Right lobe of liver (tissue), 4 donors: Measurements from ENCODE around the gene FLNA.

Experiments
- POLR2A ChIP-seq: fragments of 450-650 bp; IDR thresholded peaks from one replicate; pipeline ENCODE4 v1.6.1; 2017; ENCODE audit warnings: antibody characterized with exemption, mild to moderate bottlenecking
- TF ChIP-seq, protein P1 (sequence below), 4 donors: fragments of 200-600 bp in 3 of 4; fragments of 450-650 bp in 1 of 4; IDR thresholded peaks; one replicate each; pipeline versions ENCODE4 v1.5.1 to v1.8.0; 2016 to 2022; ENCODE audit warnings: antibody characterized with exemption in 4 of 4, mild to moderate bottlenecking in 2 of 4
- donor health status: DM: no; HTN: no; CAD: no.
- donor health status: DM: no; HTN: no; CAD: no.
- donor health status: DM: no; HTN: yes; CAD: no.

DNA sequence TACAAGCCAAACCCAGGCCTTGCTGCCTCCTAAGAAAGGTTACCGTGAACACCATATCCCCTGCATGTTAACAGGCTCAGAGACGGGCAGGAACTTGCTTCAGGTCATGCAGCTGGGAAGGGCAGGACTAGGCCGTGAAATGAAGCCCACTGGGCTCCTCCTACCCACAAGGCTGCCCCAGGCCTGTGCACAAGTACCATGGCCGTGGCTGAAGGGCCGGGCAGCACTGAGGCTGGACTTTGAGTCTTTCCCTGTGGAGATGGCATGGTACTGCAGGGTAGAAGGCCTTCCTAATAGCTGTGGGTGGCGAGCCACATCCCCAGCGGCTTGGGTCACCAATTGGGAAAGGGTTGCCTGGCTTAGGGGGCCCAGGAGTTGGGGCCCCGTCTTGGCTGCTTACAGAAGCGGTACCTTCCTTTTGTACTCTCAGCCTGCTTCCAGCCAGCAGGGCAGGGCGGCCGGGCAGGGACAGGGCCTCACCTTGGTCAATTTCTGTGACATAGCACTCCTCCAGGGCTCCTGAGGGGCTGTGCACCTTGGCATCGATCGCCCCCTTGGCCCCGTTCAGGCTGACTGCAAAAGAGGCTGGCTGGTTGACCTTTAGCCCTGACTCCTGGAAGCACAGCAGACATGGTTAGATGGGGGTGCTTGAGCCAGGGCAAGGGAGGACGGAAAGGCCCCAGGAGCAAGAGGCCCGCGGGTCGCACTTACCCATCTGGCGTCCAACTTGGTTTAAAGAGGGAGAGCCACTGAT, 23.8 kb downstream of the FLNA start:
- TF ChIP-seq, protein P1, sequence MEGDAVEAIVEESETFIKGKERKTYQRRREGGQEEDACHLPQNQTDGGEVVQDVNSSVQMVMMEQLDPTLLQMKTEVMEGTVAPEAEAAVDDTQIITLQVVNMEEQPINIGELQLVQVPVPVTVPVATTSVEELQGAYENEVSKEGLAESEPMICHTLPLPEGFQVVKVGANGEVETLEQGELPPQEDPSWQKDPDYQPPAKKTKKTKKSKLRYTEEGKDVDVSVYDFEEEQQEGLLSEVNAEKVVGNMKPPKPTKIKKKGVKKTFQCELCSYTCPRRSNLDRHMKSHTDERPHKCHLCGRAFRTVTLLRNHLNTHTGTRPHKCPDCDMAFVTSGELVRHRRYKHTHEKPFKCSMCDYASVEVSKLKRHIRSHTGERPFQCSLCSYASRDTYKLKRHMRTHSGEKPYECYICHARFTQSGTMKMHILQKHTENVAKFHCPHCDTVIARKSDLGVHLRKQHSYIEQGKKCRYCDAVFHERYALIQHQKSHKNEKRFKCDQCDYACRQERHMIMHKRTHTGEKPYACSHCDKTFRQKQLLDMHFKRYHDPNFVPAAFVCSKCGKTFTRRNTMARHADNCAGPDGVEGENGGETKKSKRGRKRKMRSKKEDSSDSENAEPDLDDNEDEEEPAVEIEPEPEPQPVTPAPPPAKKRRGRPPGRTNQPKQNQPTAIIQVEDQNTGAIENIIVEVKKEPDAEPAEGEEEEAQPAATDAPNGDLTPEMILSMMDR (IDR thresholded peaks at IDR 0.05), result no peak
- TF ChIP-seq POLR2A, result no peak
